DND-41 (cell line): ENCODE measurements around the gene FHOD3.

Experiments
- EZH2 ChIP-seq: IDR thresholded peaks from 3 replicates; pipeline ENCODE4 v1.6.1; 2012; ENCODE audit warnings: borderline replicate concordance, low read depth, mild to moderate bottlenecking, moderate library complexity, low read length, inconsistent platforms; ENCODE audit not compliant: severe bottlenecking
- TF ChIP-seq, protein P1 (sequence below): IDR thresholded peaks from 2 replicates; pipeline ENCODE4 v1.5.1; 2012; ENCODE audit warnings: borderline replicate concordance, low read length, moderate library complexity, mild to moderate bottlenecking; ENCODE audit not compliant: poor library complexity, severe bottlenecking; ENCODE audit errors: extremely low read depth

DNA sequence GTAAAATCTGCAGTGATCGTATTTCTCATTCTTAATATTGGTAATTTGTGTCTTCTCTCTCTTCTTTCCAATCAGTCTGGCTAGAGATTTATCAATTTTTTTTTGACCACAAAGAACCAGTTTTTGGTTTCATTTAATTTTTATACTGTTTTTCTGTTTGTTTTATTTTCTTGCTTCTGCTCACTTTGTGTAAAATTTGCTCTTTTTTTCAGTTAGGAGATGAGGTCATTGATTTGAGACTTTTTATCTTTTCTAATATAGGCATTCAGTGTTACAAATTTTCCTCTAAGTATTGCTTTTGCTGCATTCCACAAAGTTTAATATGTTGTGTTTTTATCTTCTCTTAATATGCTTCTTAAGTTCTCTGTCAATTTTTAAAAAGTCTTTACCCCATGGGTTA is 370.8 kb downstream of the FHOD3 start:
- TF ChIP-seq, protein P1, sequence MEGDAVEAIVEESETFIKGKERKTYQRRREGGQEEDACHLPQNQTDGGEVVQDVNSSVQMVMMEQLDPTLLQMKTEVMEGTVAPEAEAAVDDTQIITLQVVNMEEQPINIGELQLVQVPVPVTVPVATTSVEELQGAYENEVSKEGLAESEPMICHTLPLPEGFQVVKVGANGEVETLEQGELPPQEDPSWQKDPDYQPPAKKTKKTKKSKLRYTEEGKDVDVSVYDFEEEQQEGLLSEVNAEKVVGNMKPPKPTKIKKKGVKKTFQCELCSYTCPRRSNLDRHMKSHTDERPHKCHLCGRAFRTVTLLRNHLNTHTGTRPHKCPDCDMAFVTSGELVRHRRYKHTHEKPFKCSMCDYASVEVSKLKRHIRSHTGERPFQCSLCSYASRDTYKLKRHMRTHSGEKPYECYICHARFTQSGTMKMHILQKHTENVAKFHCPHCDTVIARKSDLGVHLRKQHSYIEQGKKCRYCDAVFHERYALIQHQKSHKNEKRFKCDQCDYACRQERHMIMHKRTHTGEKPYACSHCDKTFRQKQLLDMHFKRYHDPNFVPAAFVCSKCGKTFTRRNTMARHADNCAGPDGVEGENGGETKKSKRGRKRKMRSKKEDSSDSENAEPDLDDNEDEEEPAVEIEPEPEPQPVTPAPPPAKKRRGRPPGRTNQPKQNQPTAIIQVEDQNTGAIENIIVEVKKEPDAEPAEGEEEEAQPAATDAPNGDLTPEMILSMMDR, result no peak
- TF ChIP-seq EZH2, result no peak
